Measurements from ENCODE around the gene PHF21B.

PHF21B gene

DNA sequence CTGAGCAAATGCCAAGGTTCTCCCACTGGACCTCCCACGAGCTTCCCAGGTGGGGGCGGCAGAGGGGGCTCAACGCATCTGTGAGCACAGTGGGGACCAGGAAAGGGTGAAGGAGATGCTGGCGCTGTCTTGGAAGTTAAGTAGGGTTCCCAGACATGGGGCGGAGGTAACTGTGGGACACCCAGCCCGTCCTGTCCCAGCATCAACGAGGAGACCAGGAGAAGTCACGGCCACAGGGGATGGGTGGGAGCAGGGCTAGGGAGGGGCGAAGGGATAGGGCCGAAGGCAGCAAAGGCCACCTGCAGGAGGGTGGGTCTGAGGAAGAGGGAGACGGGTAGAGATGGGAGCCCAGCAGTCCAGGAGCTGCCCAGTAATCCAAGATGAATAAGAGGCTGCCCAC, 70.4 kb downstream of the PHF21B start:
- TF ChIP-seq SIN3A (IDR thresholded peaks at IDR 0.05; ENCODE audit: borderline replicate concordance, insufficient read depth, low read length) (no peak), TAF1 (IDR thresholded peaks at IDR 0.05; ENCODE audit: borderline replicate concordance, insufficient read depth, low read length) (no peak), FOXP2 (optimal IDR thresholded peaks at IDR 0.05; ENCODE audit: borderline replicate concordance, extremely low read depth, extremely low read length, insufficient read depth) (no peak), POLR2AphosphoS5 (IDR thresholded peaks at IDR 0.05; ENCODE audit: low read depth, low read length) (no peak)
- TF ChIP-seq, protein P1, sequence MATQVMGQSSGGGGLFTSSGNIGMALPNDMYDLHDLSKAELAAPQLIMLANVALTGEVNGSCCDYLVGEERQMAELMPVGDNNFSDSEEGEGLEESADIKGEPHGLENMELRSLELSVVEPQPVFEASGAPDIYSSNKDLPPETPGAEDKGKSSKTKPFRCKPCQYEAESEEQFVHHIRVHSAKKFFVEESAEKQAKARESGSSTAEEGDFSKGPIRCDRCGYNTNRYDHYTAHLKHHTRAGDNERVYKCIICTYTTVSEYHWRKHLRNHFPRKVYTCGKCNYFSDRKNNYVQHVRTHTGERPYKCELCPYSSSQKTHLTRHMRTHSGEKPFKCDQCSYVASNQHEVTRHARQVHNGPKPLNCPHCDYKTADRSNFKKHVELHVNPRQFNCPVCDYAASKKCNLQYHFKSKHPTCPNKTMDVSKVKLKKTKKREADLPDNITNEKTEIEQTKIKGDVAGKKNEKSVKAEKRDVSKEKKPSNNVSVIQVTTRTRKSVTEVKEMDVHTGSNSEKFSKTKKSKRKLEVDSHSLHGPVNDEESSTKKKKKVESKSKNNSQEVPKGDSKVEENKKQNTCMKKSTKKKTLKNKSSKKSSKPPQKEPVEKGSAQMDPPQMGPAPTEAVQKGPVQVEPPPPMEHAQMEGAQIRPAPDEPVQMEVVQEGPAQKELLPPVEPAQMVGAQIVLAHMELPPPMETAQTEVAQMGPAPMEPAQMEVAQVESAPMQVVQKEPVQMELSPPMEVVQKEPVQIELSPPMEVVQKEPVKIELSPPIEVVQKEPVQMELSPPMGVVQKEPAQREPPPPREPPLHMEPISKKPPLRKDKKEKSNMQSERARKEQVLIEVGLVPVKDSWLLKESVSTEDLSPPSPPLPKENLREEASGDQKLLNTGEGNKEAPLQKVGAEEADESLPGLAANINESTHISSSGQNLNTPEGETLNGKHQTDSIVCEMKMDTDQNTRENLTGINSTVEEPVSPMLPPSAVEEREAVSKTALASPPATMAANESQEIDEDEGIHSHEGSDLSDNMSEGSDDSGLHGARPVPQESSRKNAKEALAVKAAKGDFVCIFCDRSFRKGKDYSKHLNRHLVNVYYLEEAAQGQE (IDR thresholded peaks at IDR 0.05; ENCODE audit: insufficient read depth in 1 of 2, low read depth in 2 of 2, low read length in 2 of 2): no peak

DNA sequence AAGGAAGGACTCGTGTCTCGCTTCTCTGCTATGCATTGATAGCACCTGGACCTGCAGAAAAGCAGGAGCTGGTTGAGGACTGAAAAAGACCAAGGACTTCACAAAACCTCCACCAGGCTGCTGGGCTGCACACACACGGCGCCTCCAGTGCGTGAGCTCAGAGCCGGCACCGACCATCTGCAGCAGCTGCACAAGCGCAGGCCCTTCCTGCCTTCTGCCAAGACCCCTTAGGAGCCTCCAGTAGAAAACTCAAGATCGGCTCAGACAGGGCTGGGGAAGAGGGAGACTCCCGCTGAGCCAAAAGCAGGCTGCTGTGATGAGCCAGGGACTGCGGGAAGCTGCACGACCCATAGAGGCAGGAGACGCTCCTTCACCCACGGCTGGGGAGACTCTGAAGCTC, 70.9 kb downstream of the PHF21B start:
- TF ChIP-seq FOXP2 (optimal IDR thresholded peaks at IDR 0.05; ENCODE audit: borderline replicate concordance, extremely low read depth, extremely low read length, insufficient read depth) (no peak), POLR2AphosphoS5 (IDR thresholded peaks at IDR 0.05; ENCODE audit: low read depth, low read length) (no peak), SIN3A (IDR thresholded peaks at IDR 0.05; ENCODE audit: borderline replicate concordance, insufficient read depth, low read length) (no peak), TAF1 (IDR thresholded peaks at IDR 0.05; ENCODE audit: borderline replicate concordance, insufficient read depth, low read length) (no peak)
- TF ChIP-seq, protein P1 (IDR thresholded peaks at IDR 0.05; ENCODE audit: insufficient read depth in 1 of 2, low read depth in 2 of 2, low read length in 2 of 2): no peak

DNA sequence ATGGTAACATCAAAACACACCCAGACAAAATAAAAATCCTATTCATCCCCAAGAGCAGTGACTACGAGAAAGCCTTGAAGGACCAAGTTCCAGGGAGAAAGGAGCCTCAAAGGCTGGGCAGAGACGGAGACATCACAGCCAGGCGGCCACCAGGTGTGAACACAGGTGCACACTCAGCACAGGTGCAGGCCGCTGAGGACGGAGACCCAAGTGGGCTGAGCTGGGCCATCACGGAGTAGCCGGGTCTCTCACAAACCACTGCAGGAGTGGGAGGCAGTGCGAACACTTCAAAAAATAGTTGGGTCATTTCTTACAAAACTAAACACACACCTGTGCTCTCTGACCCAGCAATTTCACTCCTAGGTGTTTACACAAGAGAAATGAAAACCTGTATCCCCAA, 72.6 kb downstream of the PHF21B start:
- TF ChIP-seq SIN3A (IDR thresholded peaks at IDR 0.05; ENCODE audit: borderline replicate concordance, insufficient read depth, low read length) (no peak), TAF1 (IDR thresholded peaks at IDR 0.05; ENCODE audit: borderline replicate concordance, insufficient read depth, low read length) (no peak), POLR2AphosphoS5 (IDR thresholded peaks at IDR 0.05; ENCODE audit: low read depth, low read length) (no peak), FOXP2 (optimal IDR thresholded peaks at IDR 0.05; ENCODE audit: borderline replicate concordance, extremely low read depth, extremely low read length, insufficient read depth) (no peak)
- TF ChIP-seq, protein P1 (IDR thresholded peaks at IDR 0.05; ENCODE audit: insufficient read depth in 1 of 2, low read depth in 2 of 2, low read length in 2 of 2): no peak

DNA sequence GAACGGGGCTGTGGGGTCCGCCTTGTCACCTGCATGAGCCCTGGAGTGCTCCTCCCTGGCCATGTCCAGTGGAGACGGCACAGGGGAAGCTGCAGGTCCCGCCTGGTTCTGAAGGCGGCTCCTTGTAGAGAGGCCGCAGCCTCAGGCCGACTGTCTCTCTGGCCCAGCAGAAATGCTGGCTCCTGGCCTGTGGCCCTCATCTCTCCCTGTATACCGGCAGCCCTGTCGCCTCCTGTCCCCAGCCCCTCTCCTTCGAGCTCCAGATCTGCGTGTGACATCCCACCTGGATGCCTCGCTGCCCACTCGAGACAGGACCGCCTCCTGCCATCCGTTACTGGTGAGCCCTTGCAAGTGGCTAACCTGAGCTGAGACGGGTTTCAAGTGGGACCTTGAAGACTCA, 73.6 kb downstream of the PHF21B start:
- TF ChIP-seq POLR2AphosphoS5 (IDR thresholded peaks at IDR 0.05; ENCODE audit: low read depth, low read length): no peak
- no peak for TF ChIP-seq FOXP2 (optimal IDR thresholded peaks at IDR 0.05; ENCODE audit: borderline replicate concordance, extremely low read depth, extremely low read length, insufficient read depth)
- TF ChIP-seq TAF1 (IDR thresholded peaks at IDR 0.05; ENCODE audit: borderline replicate concordance, insufficient read depth, low read length): no peak
- TF ChIP-seq, protein P1 (IDR thresholded peaks at IDR 0.05; ENCODE audit: insufficient read depth in 1 of 2, low read depth in 2 of 2, low read length in 2 of 2): no peak
- TF ChIP-seq SIN3A (IDR thresholded peaks at IDR 0.05; ENCODE audit: borderline replicate concordance, insufficient read depth, low read length): no peak

DNA sequence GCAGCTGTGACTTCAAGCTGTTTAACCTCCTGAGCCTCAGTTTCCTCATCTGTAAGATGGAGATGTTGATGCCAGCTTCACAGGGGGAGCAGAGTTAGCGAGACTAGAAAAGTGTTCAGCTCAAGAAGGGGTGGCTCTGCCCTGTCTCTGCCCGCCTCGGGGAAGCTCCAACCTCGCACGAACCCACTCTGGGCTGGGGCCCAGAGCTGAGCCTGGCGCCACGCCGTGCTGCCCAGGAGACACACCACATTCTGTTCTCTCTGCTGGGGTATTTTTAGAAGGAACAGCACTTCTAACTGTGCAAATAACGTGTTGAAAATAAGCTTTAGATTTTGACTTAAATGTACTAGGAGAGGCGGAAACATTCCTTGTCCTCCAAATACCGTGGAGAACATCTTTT, 74.1 kb downstream of the PHF21B start:
- TF ChIP-seq TAF1 (IDR thresholded peaks at IDR 0.05; ENCODE audit: borderline replicate concordance, insufficient read depth, low read length): no peak
- TF ChIP-seq POLR2AphosphoS5 (IDR thresholded peaks at IDR 0.05; ENCODE audit: low read depth, low read length): no peak

All from PFSK-1 (cell line).